GM12878 (cell line): Measurements from ENCODE around the gene BEGAIN. TPM values are rescaled to one million over a fixed set of nuclear protein-coding genes. Genes with fewer than 3 reads are reported as not detected.

Experiments used
- ATAC-seq: fragments of 200-7000 bp; cut with Tn5 transposase; 3 replicates; pipeline ENCODE4 v1.9.1; 2020; ENCODE audit warnings: mild to moderate bottlenecking, moderate library complexity
- BruUV-seq: library from RNA; stranded (reverse); fragments of 400-500 nt; replicated peaks from 2 replicates; lab custom pipeline; 2021; lab: Mats Ljungman, UMichigan
- CTCF ChIA-PET: fragments of 300-600 bp; sonication (Branson Sonifier 250); formaldehyde crosslinking; extraction: SDS; loops from one replicate; lab custom pipeline; 2021; ENCODE audit warnings: inconsistent platforms; lab: Yijun Ruan, JAX
- POLR2A ChIA-PET: fragments of 350-600 bp; formaldehyde crosslinking; extraction: SDS; loops from one replicate; lab custom pipeline; 2021; ENCODE audit warnings: inconsistent platforms; lab: Charles Lee
- RAD21 ChIA-PET: fragments of 300-600 bp; sonication (Branson Sonifier 250); formaldehyde crosslinking; loops from one replicate; lab custom pipeline; 2023; ENCODE audit warnings: antibody characterized with exemption; ENCODE audit not compliant: unreplicated experiment; lab: Charles Lee
- SMC1A ChIA-PET: fragments of 300-600 bp; sonication (Branson Sonifier 250); formaldehyde crosslinking; loops from one replicate; lab custom pipeline; 2023; ENCODE audit not compliant: unreplicated experiment, uncharacterized antibody; lab: Charles Lee
- DNase-seq: peaks from one replicate; pipeline ENCODE4 v3.0.0-alpha.2; 2011; ENCODE audit warnings: low read depth, low spot score
- FAIRE-seq: peaks from 3 replicates; lab custom pipeline; 2011; peaks lifted over from hg19 to GRCh38; lab: Jason Lieb, UNC
- H2AFZ ChIP-seq: 2 replicates; pipeline ENCODE4 v1.6.0; 2011; ENCODE audit warnings: low read depth, low read length, control low read depth; ENCODE audit not compliant: control insufficient read depth
- H3K27ac ChIP-seq: 2 replicates; pipeline ENCODE4 v1.5.1; 2011; ENCODE audit warnings: control low read depth; ENCODE audit not compliant: control insufficient read depth, insufficient read depth
- H3K27me3 ChIP-seq, 2 experiments: replicated peaks in 1 of 2; 2 replicates each; pipeline versions ENCODE4 v1.6.0 to v1.6.1; 2011; ENCODE audit warnings: low read length in 1 of 2; ENCODE audit not compliant: control insufficient read depth in 2 of 2, insufficient read depth in 2 of 2
- H3K36me3 ChIP-seq, 2 experiments: 2 replicates each; pipeline ENCODE4 v1.5.1; 2011; ENCODE audit warnings: low read length in 1 of 2; ENCODE audit not compliant: control insufficient read depth in 2 of 2, insufficient read depth in 2 of 2
- H3K4me1 ChIP-seq: 2 replicates; pipeline ENCODE4 v1.6.1; 2011; ENCODE audit warnings: mild to moderate bottlenecking, low read length, moderate library complexity, mixed read lengths; ENCODE audit not compliant: control insufficient read depth, insufficient read depth
- H3K4me2 ChIP-seq: 2 replicates; pipeline ENCODE4 v1.6.0; 2011; ENCODE audit warnings: control low read depth; ENCODE audit not compliant: control insufficient read depth, insufficient read depth
- H3K4me3 ChIP-seq: fragments of 200-600 bp; sonication (generic); 2 replicates; pipeline ENCODE4 v1.5.1; 2016
- H3K79me2 ChIP-seq: 2 replicates; pipeline ENCODE4 v1.6.0; 2011; ENCODE audit warnings: low read length; ENCODE audit not compliant: control insufficient read depth, insufficient read depth
- H3K9ac ChIP-seq: 2 replicates; pipeline ENCODE4 v1.8.0; 2011; ENCODE audit warnings: low read length, control low read depth, mixed read lengths; ENCODE audit not compliant: control insufficient read depth, insufficient read depth
- H3K9me3 ChIP-seq: replicated peaks from 3 replicates; pipeline ENCODE4 v1.5.1; 2011; ENCODE audit warnings: mild to moderate bottlenecking, low read length; ENCODE audit not compliant: control insufficient read depth, insufficient read depth
- H4K20me1 ChIP-seq: 2 replicates; pipeline ENCODE4 v1.6.0; 2011; ENCODE audit not compliant: control insufficient read depth, insufficient read depth
- CHD1 ChIP-seq: IDR thresholded peaks from 2 replicates; pipeline ENCODE4 v1.6.1; 2012; ENCODE audit warnings: low read depth, low read length, improper control_type of control experiment
- CHD2 ChIP-seq: IDR thresholded peaks from 2 replicates; pipeline ENCODE4 v1.6.1; 2011; ENCODE audit warnings: low read depth, low read length, improper control_type of control experiment, borderline replicate concordance
- DPF2 ChIP-seq: fragments of 450-650 bp; IDR thresholded peaks from 2 replicates; pipeline ENCODE4 v1.6.1; 2017; ENCODE audit warnings: mild to moderate bottlenecking
- EZH2 ChIP-seq: IDR thresholded peaks from 2 replicates; pipeline ENCODE4 v1.6.1; 2012; ENCODE audit warnings: low read depth, mild to moderate bottlenecking, control low read depth, inconsistent platforms, low read length, borderline replicate concordance; ENCODE audit not compliant: control insufficient read depth
- HDAC2 ChIP-seq: fragments of 200-600 bp; sonication (generic); IDR thresholded peaks from 2 replicates; pipeline ENCODE4 v1.6.1; 2017
- IKZF1 ChIP-seq: fragments of 450-650 bp; conservative IDR thresholded peaks from 2 replicates; pipeline ENCODE4 v1.6.1; 2017; ENCODE audit warnings: antibody characterized with exemption, mild to moderate bottlenecking
- IKZF2 ChIP-seq, 2 experiments: fragments of 450-650 bp; IDR thresholded peaks; 2 replicates each; pipeline ENCODE4 v1.6.1; 2017; ENCODE audit warnings: mild to moderate bottlenecking in 2 of 2, moderate library complexity in 2 of 2
- IRF4 ChIP-seq: IDR thresholded peaks from 2 replicates; pipeline ENCODE4 v1.6.1; 2011; ENCODE audit warnings: low read depth, low read length
- LARP7 ChIP-seq: fragments of 450-650 bp; IDR thresholded peaks from 2 replicates; pipeline ENCODE4 v1.6.1; 2017; ENCODE audit warnings: mild to moderate bottlenecking
- NBN ChIP-seq: fragments of 450-650 bp; IDR thresholded peaks from 2 replicates; pipeline ENCODE4 v1.6.1; 2016
- PAX8 ChIP-seq: fragments of 450-650 bp; IDR thresholded peaks from 2 replicates; pipeline ENCODE4 v1.6.1; 2017; ENCODE audit warnings: mild to moderate bottlenecking, moderate library complexity
- PML ChIP-seq: IDR thresholded peaks from 2 replicates; pipeline ENCODE4 v1.6.1; 2012; ENCODE audit warnings: low read length, inconsistent platforms
- POU2F2 ChIP-seq: IDR thresholded peaks from 3 replicates; pipeline ENCODE4 v1.6.1; 2011; ENCODE audit warnings: low read depth, mild to moderate bottlenecking, low read length, borderline replicate concordance
- SMARCA5 ChIP-seq: fragments of 450-650 bp; IDR thresholded peaks from 2 replicates; pipeline ENCODE4 v1.6.1; 2017; ENCODE audit warnings: mild to moderate bottlenecking
- SMC3 ChIP-seq: IDR thresholded peaks from 2 replicates; pipeline ENCODE4 v1.6.1; 2011; ENCODE audit warnings: low read length, improper control_type of control experiment, borderline replicate concordance
- TCF3 ChIP-seq: IDR thresholded peaks from 2 replicates; pipeline ENCODE4 v1.6.1; 2012; ENCODE audit warnings: low read depth, mild to moderate bottlenecking, low read length, borderline replicate concordance; ENCODE audit not compliant: insufficient read depth
- YBX1 ChIP-seq: fragments of 450-650 bp; IDR thresholded peaks from 2 replicates; pipeline ENCODE4 v1.6.1; 2016; ENCODE audit warnings: antibody characterized with exemption
- ZNF24 ChIP-seq: fragments of 450-650 bp; IDR thresholded peaks from 2 replicates; pipeline ENCODE4 v1.6.1; 2017; ENCODE audit warnings: antibody characterized with exemption, mild to moderate bottlenecking
- ZNF384 ChIP-seq: IDR thresholded peaks from 2 replicates; pipeline ENCODE4 v1.6.1; 2012; ENCODE audit warnings: low read depth, mild to moderate bottlenecking, low read length, improper control_type of control experiment, borderline replicate concordance
- in situ Hi-C: fragments of 300-500 bp; cut with MboI; formaldehyde crosslinking; loops from 9 replicates; pipeline ENCODE4 v1.14.3; 2018; ENCODE audit warnings: mixed read lengths
- intact Hi-C: fragments of 100-400 bp; cut with micrococcal nuclease; formaldehyde crosslinking; loops from one replicate; pipeline ENCODE4 v1.14.2; 2022; ENCODE audit not compliant: unreplicated experiment
- polyA plus RNA-seq, 11 experiments: library from polyadenylated mRNA; depleted of rRNA in 4 of 11; unstranded in 6 of 11; stranded (reverse) in 5 of 11; fragments of >200 nt; fragmentation: Nextera tagmentation in 4 of 11; fragmentation: Illumina TruSeq in 1 of 11; extraction: Ambion mirVana in 4 of 11; extraction: Trizol in 1 of 11; gene quantifications; 1 replicate in 1 of 11; 2 replicates in 10 of 11; pipeline versions ENCODE4 v1.2.1 to v1.2.3, GENCODE V29; 2011 to 2016; ENCODE audit warnings: inconsistent platforms in 2 of 11, missing spikeins in 2 of 11, low read depth in 1 of 11
- total RNA-seq, 4 experiments: library from RNA; depleted of rRNA in 3 of 4; stranded (reverse); fragments of >200 nt in 3 of 4; fragmentation: Illumina TruSeq in 1 of 4; extraction: Trizol in 1 of 4; gene quantifications; 2 replicates each; pipeline versions ENCODE4 v1.2.1 to v1.2.3, GENCODE V29; 2013 to 2021

The BEGAIN gene
- total and polyA plus RNA-seq, 10 of the 15 experiments (the other 5 are each of a cell fraction or from before 2014, with no cell fraction given), result 0.01 to 0.31 (median 0.06) TPM; not detected in 5

- Histone ChIP-seq H2AFZ (no peak overlapping the region), H4K20me1 (no peaks in the 10 kb centered on the region), H3K4me1 (no peaks in the 10 kb centered on the region), H3K9me3 (no peaks in the 10 kb centered on the region), H3K36me3 (no peaks in the 10 kb centered on the region), H3K27me3 (peaks cover 0 to 4% of the 10 kb centered on the region in 2 experiments; a peak in 2 of 4 replicates), H3K79me2 (no peaks in the 10 kb centered on the region), H3K4me3 (no peak overlapping the region), H3K9ac (no peak overlapping the region), H3K27ac (no peak overlapping the region), H3K4me2 (no peak overlapping the region)
- ChIA-PET POLR2A (no interaction called here), RAD21 (no interaction called here), CTCF (no interaction called here), SMC1A (no interaction called here)
- no peak for FAIRE-seq
- no TSS peak for BruUV-seq
- no peak for ATAC-seq
- intact Hi-C loops (no loop called here), in situ Hi-C loops (no loop called here)
- no peak for TF ChIP-seq IKZF1
- no peak for TF ChIP-seq EZH2
- no peak for TF ChIP-seq YBX1
- no peak for TF ChIP-seq TCF3
- TF ChIP-seq CHD1, result no peak
- TF ChIP-seq NBN, result no peak
- TF ChIP-seq IKZF2 (IDR thresholded peaks at IDR 0.05), result no peak
- TF ChIP-seq IRF4, result no peak
- no peak for TF ChIP-seq ZNF384
- TF ChIP-seq ZNF24, result no peak
- no peak for TF ChIP-seq SMARCA5
- TF ChIP-seq POU2F2, result no peak
- no peak for TF ChIP-seq LARP7
- TF ChIP-seq CHD2, result no peak
- no peak for TF ChIP-seq PML
- TF ChIP-seq PAX8, result no peak
- TF ChIP-seq DPF2, result no peak
- TF ChIP-seq HDAC2, result no peak
- TF ChIP-seq SMC3, result no peak
- no peak for DNase-seq
These were observed 27.6 kb upstream of the BEGAIN start for GRCh38 chr14:100614803-100615202.
